ENCODE measurements around the gene COL27A1. TPM values are rescaled to one million over a fixed set of nuclear protein-coding genes. Genes with fewer than 3 reads are reported as not detected.

The COL27A1 gene
- total RNA-seq, 2 experiments from 2014 or later, result 11.4 to 12.2 TPM

Other genes with a start within 250 kb of the COL27A1 start
- gene AMBP, start 77.2 kb upstream of the COL27A1 start, total RNA-seq, result not detected
- gene KIF12, start 56.2 kb upstream of the COL27A1 start, total RNA-seq, result not detected
- gene ORM1, start 167.6 kb downstream of the COL27A1 start, total RNA-seq, result not detected
- gene ORM2, start 174.3 kb downstream of the COL27A1 start, total RNA-seq, result not detected
- gene AKNA, start 232.4 kb downstream of the COL27A1 start, total RNA-seq, result 100 to 1,000 TPM; 129 to 130 TPM